GM19463 (cell line): Measurements from ENCODE around the gene EML3.
"Not testable (repeated sequence)": the region's sequence is repeated elsewhere in the genome, so short reads cannot be mapped to it uniquely, and the experiment has no call there.

Source experiments
- ATAC-seq: cut with Tn5 transposase; IDR thresholded peaks from one replicate; pipeline ENCODE4 v1.9.1; 2021; ENCODE audit warnings: mild to moderate bottlenecking, moderate library complexity; ENCODE audit not compliant: unreplicated experiment

EML3 gene

GRCh38 chr11:62612366-62613290 lies at the start of gene EML3, which contains the start of gene ROM1:
TSS of gene EML3 (minus strand) at chr11:62612775. CDS start at chr11:62612457, 318 bp downstream.
TSS of gene ROM1 (plus strand) at chr11:62613257. CDS start at chr11:62613282, 25 bp downstream.
- peak; percentile 74 for ATAC-seq

- ATAC-seq, result no peak
These were observed 44.3 kb upstream of the EML3 start for GRCh38 chr11:62656796-62657429.

- ATAC-seq, result no peak
These were observed 41.7 kb upstream of the EML3 start for GRCh38 chr11:62654297-62654696.

GRCh38 chr11:62652161-62653006 lies 39.8 kb upstream of the EML3 start:
- no peak for ATAC-seq

- not testable (repeated sequence) for ATAC-seq
These were observed 37.7 kb upstream of the EML3 start for GRCh38 chr11:62650283-62650682.

- no peak for ATAC-seq
These were observed 36.9 kb upstream of the EML3 start for GRCh38 chr11:62649486-62649885.

- ATAC-seq, result no peak
These were observed 36.4 kb upstream of the EML3 start for GRCh38 chr11:62648967-62649364.

- ATAC-seq, result no peak
These were observed 35.8 kb upstream of the EML3 start for GRCh38 chr11:62648185-62648966.

GRCh38 chr11:62647609-62648005 lies 35.0 kb upstream of the EML3 start:
- no peak for ATAC-seq

GRCh38 chr11:62646825-62647608 lies 34.4 kb upstream of the EML3 start:
- ATAC-seq, result no peak

- peak; percentile 91 for ATAC-seq
These were observed 33.6 kb upstream of the EML3 start, which contains the start of gene GANAB for GRCh38 chr11:62645946-62646824. TSS of gene GANAB (minus strand) at chr11:62646613. CDS start at chr11:62646599, 14 bp downstream.

- ATAC-seq, result no peak
These were observed 33.0 kb upstream of the EML3 start for GRCh38 chr11:62645671-62645945.

- no peak for ATAC-seq
These were observed 31.6 kb upstream of the EML3 start for GRCh38 chr11:62644220-62644619.

GRCh38 chr11:62632492-62632891 lies 19.9 kb upstream of the EML3 start:
- ATAC-seq, result no peak

GRCh38 chr11:62627713-62628112 lies 15.1 kb upstream of the EML3 start:
- no peak for ATAC-seq

- ATAC-seq, result no peak
These were observed 10.0 kb upstream of the EML3 start for GRCh38 chr11:62622476-62623089.

GRCh38 chr11:62621567-62622470 lies 9.2 kb upstream of the EML3 start, which contains the start of gene B3GAT3:
TSS of gene B3GAT3 (minus strand) at chr11:62621986. CDS start at chr11:62621947, 39 bp downstream.
- ATAC-seq, result peak; percentile 97
